ENCODE results near the gene ASIC4. TPM values are rescaled to one million over a fixed set of nuclear protein-coding genes. Genes with fewer than 3 reads are reported as not detected.

Gene ASIC4
- total and polyA plus RNA-seq, 2 experiments from 2014 or later = 0.13 to 3.6 TPM

DNA sequence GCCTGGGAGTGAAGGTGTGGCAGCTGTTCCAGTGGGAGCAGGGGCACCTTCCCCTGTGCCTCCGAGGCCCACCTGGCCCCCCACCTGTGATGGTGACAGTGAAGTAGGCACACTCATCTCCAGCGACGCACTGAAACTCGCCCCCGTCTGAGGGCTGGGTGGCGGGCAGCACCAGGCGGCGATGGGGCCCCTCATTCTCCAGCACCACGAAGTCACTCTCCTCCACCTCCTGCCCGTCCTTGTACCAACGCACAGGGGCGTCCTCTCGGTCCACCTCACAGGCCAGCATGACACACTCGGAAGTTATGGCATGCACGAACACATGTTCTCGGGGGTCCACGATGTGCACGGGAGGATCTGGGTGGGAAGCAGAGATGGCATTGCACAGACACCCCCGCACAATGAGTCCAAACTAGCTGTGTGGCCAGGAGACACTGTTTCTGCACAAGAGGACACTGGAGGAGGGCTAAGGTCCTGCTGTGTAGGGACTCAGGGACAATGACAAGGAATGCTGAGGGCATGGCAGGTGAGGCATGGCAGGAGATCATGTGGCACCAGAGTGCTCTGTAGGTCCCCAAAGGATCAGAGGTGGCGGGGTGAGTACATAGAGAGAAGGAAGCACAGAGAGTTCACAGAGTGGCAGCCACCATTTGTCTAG is 49.1 kb downstream of the ASIC4 start:
- peaks cover 8% of the 10 kb centered on the region; the same call in 1 of the 2 replicates for H3K36me3 ChIP-seq (ENCODE audit: insufficient read depth)
- H3K27ac ChIP-seq (ENCODE audit: low read depth) = no peak overlapping the region
- H3K4me2 ChIP-seq = no peak overlapping the region
- no peaks in the 10 kb centered on the region for H3K27me3 ChIP-seq (ENCODE audit: insufficient read depth)
- peaks cover 10% of the 10 kb centered on the region; the same call in 1 of the 2 replicates for H3K79me2 ChIP-seq (replicated peaks; ENCODE audit: insufficient read depth)
- TF ChIP-seq EZH2phosphoT487 (IDR thresholded peaks at IDR 0.05; ENCODE audit: unreplicated experiment) = no peak
- TF ChIP-seq POLR2AphosphoS5 (IDR thresholded peaks at IDR 0.05; ENCODE audit: low read depth) = 0 out of 2 replicates have a peak, but pooled peaks have one; percentile 13
- no peak for TF ChIP-seq ZNF462 (CRISPR knock-in tag; IDR thresholded peaks at IDR 0.05)
- TF ChIP-seq, protein P1, sequence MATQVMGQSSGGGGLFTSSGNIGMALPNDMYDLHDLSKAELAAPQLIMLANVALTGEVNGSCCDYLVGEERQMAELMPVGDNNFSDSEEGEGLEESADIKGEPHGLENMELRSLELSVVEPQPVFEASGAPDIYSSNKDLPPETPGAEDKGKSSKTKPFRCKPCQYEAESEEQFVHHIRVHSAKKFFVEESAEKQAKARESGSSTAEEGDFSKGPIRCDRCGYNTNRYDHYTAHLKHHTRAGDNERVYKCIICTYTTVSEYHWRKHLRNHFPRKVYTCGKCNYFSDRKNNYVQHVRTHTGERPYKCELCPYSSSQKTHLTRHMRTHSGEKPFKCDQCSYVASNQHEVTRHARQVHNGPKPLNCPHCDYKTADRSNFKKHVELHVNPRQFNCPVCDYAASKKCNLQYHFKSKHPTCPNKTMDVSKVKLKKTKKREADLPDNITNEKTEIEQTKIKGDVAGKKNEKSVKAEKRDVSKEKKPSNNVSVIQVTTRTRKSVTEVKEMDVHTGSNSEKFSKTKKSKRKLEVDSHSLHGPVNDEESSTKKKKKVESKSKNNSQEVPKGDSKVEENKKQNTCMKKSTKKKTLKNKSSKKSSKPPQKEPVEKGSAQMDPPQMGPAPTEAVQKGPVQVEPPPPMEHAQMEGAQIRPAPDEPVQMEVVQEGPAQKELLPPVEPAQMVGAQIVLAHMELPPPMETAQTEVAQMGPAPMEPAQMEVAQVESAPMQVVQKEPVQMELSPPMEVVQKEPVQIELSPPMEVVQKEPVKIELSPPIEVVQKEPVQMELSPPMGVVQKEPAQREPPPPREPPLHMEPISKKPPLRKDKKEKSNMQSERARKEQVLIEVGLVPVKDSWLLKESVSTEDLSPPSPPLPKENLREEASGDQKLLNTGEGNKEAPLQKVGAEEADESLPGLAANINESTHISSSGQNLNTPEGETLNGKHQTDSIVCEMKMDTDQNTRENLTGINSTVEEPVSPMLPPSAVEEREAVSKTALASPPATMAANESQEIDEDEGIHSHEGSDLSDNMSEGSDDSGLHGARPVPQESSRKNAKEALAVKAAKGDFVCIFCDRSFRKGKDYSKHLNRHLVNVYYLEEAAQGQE (IDR thresholded peaks at IDR 0.05; ENCODE audit: unreplicated experiment) = no peak
- TF ChIP-seq ETS1 (IDR thresholded peaks at IDR 0.05) = no peak
- no peak for TF ChIP-seq ZNF331 (CRISPR knock-in tag; IDR thresholded peaks at IDR 0.05; ENCODE audit: low read depth)
- no peak for TF ChIP-seq CREB1 (CRISPR knock-in tag; IDR thresholded peaks at IDR 0.05; ENCODE audit: low read depth)
- Mint-ChIP-seq H3K27me3 (ENCODE audit: insufficient read depth, low read depth, poor library complexity) (peaks cover 36% of the 10 kb centered on the region), H3K4me3 (no peak overlapping the region), H3K9me3 (peaks cover 2% of the 10 kb centered on the region; the same call in 2 of the 3 replicates), H3K27ac (peak overlapping the region; percentile 82), H3K4me1 (peaks cover 80% of the 10 kb centered on the region), H3K36me3 (ENCODE audit: low read depth) (peaks cover 67% of the 10 kb centered on the region)
- H3K4me3 ChIP-seq = no peak overlapping the region
- no peak for DNase-seq (ENCODE audit: low spot score)
- peaks cover 41% of the 10 kb centered on the region for H3F3A ChIP-seq (replicated peaks; ENCODE audit: low read depth)
- ATAC-seq = no peak
- no peaks in the 10 kb centered on the region for H3K9me2 ChIP-seq (ENCODE audit: insufficient read depth)
- H2AFZ ChIP-seq = no peak overlapping the region
- no peaks in the 10 kb centered on the region for H4K20me1 ChIP-seq (replicated peaks; ENCODE audit: insufficient read depth)
- peaks cover 65% of the 10 kb centered on the region for H3K4me1 ChIP-seq (ENCODE audit: insufficient read depth)
